Esophagus (tissue), 2 donors: ENCODE results near the gene HECW1. TPM values are rescaled to one million over a fixed set of nuclear protein-coding genes. Genes with fewer than 3 reads are reported as not detected.
"Not testable (repeated sequence)": the region's sequence is repeated elsewhere in the genome, so short reads cannot be mapped to it uniquely, and the experiment has no call there.

Experiments used
- H3K27ac ChIP-seq, 2 donors: one replicate each; pipeline ENCODE4 v1.5.1; 2013; ENCODE audit warnings: low read depth in 2 of 2, mild to moderate bottlenecking in 2 of 2, inconsistent platforms in 1 of 2, low read length in 1 of 2, moderate library complexity in 1 of 2
- H3K27me3 ChIP-seq, 2 donors: one replicate each; pipeline ENCODE4 v1.6.1; 2013; ENCODE audit warnings: low read length in 2 of 2, control low read depth in 1 of 2, mild to moderate bottlenecking in 1 of 2; ENCODE audit not compliant: insufficient read depth in 2 of 2, control insufficient read depth in 1 of 2
- H3K36me3 ChIP-seq, 2 donors: one replicate each; pipeline ENCODE4 v1.6.1; 2013; ENCODE audit warnings: low read length in 1 of 2; ENCODE audit not compliant: control insufficient read depth in 2 of 2, insufficient read depth in 2 of 2
- H3K4me1 ChIP-seq, 2 donors: one replicate each; pipeline ENCODE4 v1.6.1; 2013; ENCODE audit warnings: low read length in 1 of 2; ENCODE audit not compliant: control insufficient read depth in 2 of 2, insufficient read depth in 2 of 2
- H3K4me3 ChIP-seq, 2 donors: one replicate each; pipeline ENCODE4 v1.5.1; 2013; ENCODE audit warnings: low read length in 2 of 2, mild to moderate bottlenecking in 2 of 2, low read depth in 1 of 2, moderate library complexity in 1 of 2
- H3K9me3 ChIP-seq, 2 donors: one replicate each; pipeline ENCODE4 v1.6.1; 2013; ENCODE audit warnings: mild to moderate bottlenecking in 2 of 2, low read depth in 1 of 2, low read length in 1 of 2, moderate library complexity in 1 of 2; ENCODE audit not compliant: control insufficient read depth in 2 of 2, insufficient read depth in 1 of 2
- WGBS, 2 donors: extraction: QIAGEN DNeasy Blood & Tissue Kit; methylation state at CpG; one replicate each; pipeline ENCODE4 v1.1.7; 2013; 5-methylcytosine and 5-hydroxymethylcytosine counted together
- polyA plus RNA-seq, 2 donors: library from polyadenylated mRNA; stranded (reverse); fragments of 200-250 nt; gene quantifications; one replicate each; pipeline ENCODE4 v1.2.3, GENCODE V29; 2013
- donor health status: healthy with polysubstance abuse.
- donor health status: Bipolar disorder and iron deficiency.

The HECW1 gene
- polyA plus RNA-seq, 2 donors: 0.11 to 0.47 TPM

DNA sequence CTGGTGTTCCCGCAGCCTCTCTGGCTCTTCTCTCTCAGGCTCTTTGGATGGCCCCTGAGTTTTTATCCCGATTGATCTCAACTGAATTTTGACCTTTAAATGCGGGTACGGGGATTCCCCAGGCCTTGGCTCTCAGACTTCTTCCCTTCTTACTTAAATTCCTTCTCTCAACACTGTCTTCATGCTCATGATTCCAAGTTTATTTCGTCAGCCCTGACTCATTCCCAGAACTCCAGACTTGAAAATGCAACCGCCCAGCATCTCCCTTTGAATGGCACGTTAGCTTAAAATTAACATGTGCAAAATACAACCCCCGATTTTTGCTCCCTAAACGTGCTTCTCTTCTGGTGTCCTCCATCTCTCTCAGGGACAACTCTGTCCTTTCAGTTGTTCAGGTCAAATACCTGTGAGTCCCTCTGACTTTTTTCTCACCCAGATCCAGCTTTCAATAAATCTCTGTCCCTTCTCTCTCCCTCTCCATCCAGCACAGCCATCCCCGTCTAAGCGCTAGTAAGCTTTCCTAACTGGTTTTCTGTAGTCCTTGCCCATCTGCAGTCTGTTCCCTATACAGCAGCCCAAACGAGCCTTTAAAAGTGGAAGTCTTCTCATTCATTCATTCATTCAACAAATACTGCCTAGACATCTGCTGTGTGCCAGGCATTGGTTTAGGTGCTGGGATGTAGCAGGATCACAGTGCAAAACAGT lies 7.1 kb downstream of the HECW1 start:
- H3K27ac ChIP-seq: no peak overlapping the region
- WGBS, 2 donors: 48 to 51% methylated on average over 12 of the region's 12 CpGs
- no peaks in the 10 kb centered on the region for H3K27me3 ChIP-seq
- no peaks in the 10 kb centered on the region for H3K4me1 ChIP-seq
- H3K4me3 ChIP-seq: no peak overlapping the region
- H3K36me3 ChIP-seq: no peaks in the 10 kb centered on the region
- H3K9me3 ChIP-seq: no peaks in the 10 kb centered on the region

DNA sequence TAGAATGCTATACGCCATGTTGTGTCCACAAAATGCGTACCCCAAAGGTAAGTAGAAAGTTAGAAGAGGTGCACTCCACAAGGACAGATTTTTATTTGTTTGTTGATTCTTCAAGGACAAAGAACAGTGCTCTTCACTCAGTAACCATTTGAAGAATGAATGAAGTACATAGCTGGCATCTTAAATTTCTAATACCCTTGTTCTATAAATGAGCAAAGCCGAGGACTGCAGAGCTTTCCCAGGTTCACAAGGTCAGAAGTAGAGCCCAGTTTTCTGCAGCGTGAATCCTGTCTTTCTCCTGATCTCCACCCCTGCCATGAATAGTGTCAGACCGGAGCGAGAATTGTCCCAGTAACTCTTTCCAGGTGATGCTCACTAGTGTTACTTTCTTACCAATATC lies 9.5 kb downstream of the HECW1 start:
- Histone ChIP-seq H3K4me3 (no peak overlapping the region), H3K27ac (no peak overlapping the region), H3K36me3 (no peaks in the 10 kb centered on the region), H3K4me1 (no peaks in the 10 kb centered on the region), H3K27me3 (no peaks in the 10 kb centered on the region), H3K9me3 (no peaks in the 10 kb centered on the region)
- WGBS, 2 donors: 84 to 90% methylated on average over 6 of the region's 6 CpGs

- WGBS, 2 donors: 56 to 65% methylated on average over 1 of the region's 1 CpG
- H3K9me3 ChIP-seq: no peaks in the 10 kb centered on the region
- H3K36me3 ChIP-seq: no peaks in the 10 kb centered on the region
- no peak overlapping the region for H3K27ac ChIP-seq
- H3K4me3 ChIP-seq: no peak overlapping the region
- no peaks in the 10 kb centered on the region for H3K27me3 ChIP-seq
- no peaks in the 10 kb centered on the region for H3K4me1 ChIP-seq
Observed at GRCh38 chr7:43123457-43123856, 11.0 kb downstream of the HECW1 start.

DNA sequence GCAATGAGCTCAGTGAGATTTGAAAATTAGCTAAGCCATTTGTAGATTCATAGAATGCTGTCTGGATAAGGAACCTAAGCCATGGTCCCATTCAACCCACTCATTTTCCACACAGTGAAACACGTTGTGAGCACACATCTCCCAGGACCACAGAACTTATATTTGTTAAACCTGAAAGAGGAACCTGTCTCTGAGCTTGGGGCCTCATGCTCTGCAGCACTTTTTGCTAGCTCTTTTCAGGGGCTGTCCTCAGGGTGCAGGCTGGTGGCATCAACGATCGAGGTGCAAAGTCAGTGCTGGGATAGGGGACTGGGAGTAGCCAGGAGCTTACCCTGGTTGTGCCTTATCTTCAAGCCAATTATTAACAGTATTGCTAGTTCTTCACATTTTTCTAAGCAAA lies 11.9 kb downstream of the HECW1 start:
- no peaks in the 10 kb centered on the region for H3K9me3 ChIP-seq
- no peaks in the 10 kb centered on the region for H3K27me3 ChIP-seq
- H3K4me1 ChIP-seq: no peaks in the 10 kb centered on the region
- H3K36me3 ChIP-seq: no peaks in the 10 kb centered on the region
- 68 to 72% methylated on average over 3 of the region's 3 CpGs for WGBS, 2 donors
- H3K27ac ChIP-seq: no peak overlapping the region
- H3K4me3 ChIP-seq: no peak overlapping the region

GRCh38 chr7:43130347-43130746 lies 17.9 kb downstream of the HECW1 start:
- Histone ChIP-seq H3K27ac (no peak overlapping the region), H3K36me3 (no peaks in the 10 kb centered on the region), H3K4me3 (no peak overlapping the region), H3K4me1 (no peaks in the 10 kb centered on the region), H3K27me3 (no peaks in the 10 kb centered on the region), H3K9me3 (no peaks in the 10 kb centered on the region)
- WGBS, 2 donors: 84 to 88% methylated on average over 3 of the region's 3 CpGs

GRCh38 chr7:43135129-43135528 lies 22.7 kb downstream of the HECW1 start:
- no peaks in the 10 kb centered on the region for H3K9me3 ChIP-seq
- no peaks in the 10 kb centered on the region for H3K27me3 ChIP-seq
- WGBS, 2 donors: 58 to 75% methylated on average over 1 of the region's 1 CpG
- H3K36me3 ChIP-seq: no peaks in the 10 kb centered on the region
- no peaks in the 10 kb centered on the region for H3K4me1 ChIP-seq
- H3K27ac ChIP-seq: no peak overlapping the region
- H3K4me3 ChIP-seq: no peak overlapping the region

- Histone ChIP-seq H3K4me3 (no peak overlapping the region), H3K9me3 (no peaks in the 10 kb centered on the region), H3K27me3 (no peaks in the 10 kb centered on the region), H3K36me3 (no peaks in the 10 kb centered on the region), H3K27ac (no peak overlapping the region), H3K4me1 (no peaks in the 10 kb centered on the region)
- WGBS, 2 donors: 47 to 52% methylated on average over 2 of the region's 2 CpGs
Observed at GRCh38 chr7:43136064-43136463, 23.6 kb downstream of the HECW1 start.

- H3K27ac ChIP-seq, H3K36me3 ChIP-seq, H3K27me3 ChIP-seq, H3K4me1 ChIP-seq, H3K4me3 ChIP-seq, H3K9me3 ChIP-seq: not testable (repeated sequence)
- WGBS, 2 donors: 89 to 90% methylated on average over 6 of the region's 6 CpGs
Observed at GRCh38 chr7:43137121-43137744, 24.8 kb downstream of the HECW1 start.

DNA sequence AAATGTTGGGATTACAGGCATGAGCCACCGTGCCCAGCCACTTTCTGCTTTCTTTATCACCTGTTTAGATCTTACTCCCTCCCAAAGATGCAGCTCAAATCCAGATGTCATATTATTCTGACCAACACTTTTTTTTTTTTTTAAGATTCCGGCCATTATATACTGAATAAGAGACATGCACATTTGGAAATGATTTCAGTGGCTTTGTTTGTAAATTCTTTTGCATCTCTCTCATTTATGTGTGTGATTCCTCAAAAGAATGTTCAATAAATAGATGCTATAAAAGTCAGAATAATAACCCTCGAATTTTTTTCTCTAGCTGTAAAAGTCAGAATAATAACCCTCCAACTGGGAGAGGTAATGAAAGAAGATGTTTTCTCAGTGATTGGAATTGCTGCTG lies 25.4 kb downstream of the HECW1 start:
- H3K27ac ChIP-seq: no peak overlapping the region
- WGBS, 2 donors: 69 to 80% methylated on average over 3 of the region's 3 CpGs

DNA sequence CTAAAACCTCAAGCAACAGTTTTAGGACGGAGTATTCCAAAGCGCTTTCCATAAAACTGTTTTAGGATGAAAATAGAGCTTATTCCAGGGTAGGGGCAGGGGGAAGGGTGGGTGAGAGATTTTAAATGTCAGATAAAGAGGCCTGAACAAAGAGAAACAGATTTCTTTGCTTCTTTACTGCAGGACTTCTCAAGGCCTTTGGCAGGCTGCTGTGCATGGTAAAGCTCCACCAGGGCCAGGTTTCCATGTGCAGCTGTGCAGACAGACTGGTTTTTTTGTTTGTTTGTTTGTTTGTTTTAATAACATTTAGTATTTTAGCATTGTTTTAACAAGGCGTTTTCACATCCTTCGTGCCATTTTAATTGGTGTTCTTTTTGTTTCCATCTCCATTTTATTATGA lies 26.3 kb downstream of the HECW1 start:
- H3K4me3 ChIP-seq: no peak overlapping the region
- no peaks in the 10 kb centered on the region for H3K27me3 ChIP-seq
- H3K9me3 ChIP-seq: no peaks in the 10 kb centered on the region
- H3K4me1 ChIP-seq: no peaks in the 10 kb centered on the region
- WGBS, 2 donors: 85 to 92% methylated on average over 4 of the region's 4 CpGs
- no peaks in the 10 kb centered on the region for H3K36me3 ChIP-seq
- H3K27ac ChIP-seq: no peak overlapping the region

More for the DNA sequence above, 25.4 kb downstream of the HECW1 start:
- Histone ChIP-seq H3K9me3 (no peaks in the 10 kb centered on the region), H3K4me1 (no peaks in the 10 kb centered on the region), H3K36me3 (no peaks in the 10 kb centered on the region), H3K27me3 (no peaks in the 10 kb centered on the region), H3K4me3 (no peak overlapping the region)
